Measurements from ENCODE around the gene PXMP4. TPM values are rescaled to one million over a fixed set of nuclear protein-coding genes. Genes with fewer than 3 reads are reported as not detected.

PXMP4 gene
- total RNA-seq, 1 experiment from 2014 or later, result 5.7 TPM

- Histone ChIP-seq H4K91ac (ENCODE audit: insufficient read length, low read depth, low read length) (no peak overlapping the region), H3K56ac (ENCODE audit: insufficient read length, low read depth, low read length) (no peak overlapping the region), H2BK5ac (ENCODE audit: insufficient read length, low read length) (no peak overlapping the region), H3K9me3 (ENCODE audit: control insufficient read depth, low read depth, low read length) (no peaks in the 10 kb centered on the region), H3K9ac (ENCODE audit: extremely low read depth, insufficient read length, low read length) (no peak overlapping the region), H3K4me2 (ENCODE audit: insufficient read depth, insufficient read length, low read length) (no peak overlapping the region), H3K18ac (ENCODE audit: insufficient read length, low read depth, low read length) (peak overlapping the region; percentile 62), H3K23ac (ENCODE audit: insufficient read length, low read depth, low read length) (no peak overlapping the region), H4K5ac (ENCODE audit: insufficient read length, low read depth, low read length) (no peak overlapping the region), H3K14ac (ENCODE audit: insufficient read depth, low read length) (no peak overlapping the region), H2BK12ac (ENCODE audit: insufficient read length, low read depth, low read length) (no peak overlapping the region), H4K8ac (replicated peaks; ENCODE audit: insufficient read length, low read depth, low read length) (no peak overlapping the region), H2BK20ac (ENCODE audit: low read depth, low read length, poor library complexity, severe bottlenecking) (no peak overlapping the region), H3K23me2 (ENCODE audit: insufficient read length, low read depth, low read length, poor library complexity, severe bottlenecking) (no peaks in the 10 kb centered on the region), H3T11ph (ENCODE audit: low read length) (no peak overlapping the region), H2BK120ac (ENCODE audit: low read depth, low read length, poor library complexity, severe bottlenecking) (no peak overlapping the region), H3K27ac (ENCODE audit: insufficient read length, low read depth, low read length) (no peak overlapping the region), H3K79me1 (ENCODE audit: insufficient read depth, low read depth, low read length, poor library complexity, severe bottlenecking) (no peaks in the 10 kb centered on the region), H3K4me1 (ENCODE audit: insufficient read depth, low read length) (no peaks in the 10 kb centered on the region), H2AFZ (ENCODE audit: low read length) (no peak overlapping the region), H2BK15ac (ENCODE audit: low read depth, low read length) (no peak overlapping the region), H4K20me1 (ENCODE audit: control insufficient read depth, insufficient read depth, insufficient read length) (no peaks in the 10 kb centered on the region), H3K79me2 (ENCODE audit: insufficient read depth, low read length) (no peaks in the 10 kb centered on the region), H2AK5ac (ENCODE audit: insufficient read length, low read length) (no peak overlapping the region), H3K4ac (ENCODE audit: low read depth, low read length) (no peak overlapping the region), H3K27me3 (ENCODE audit: insufficient read depth, low read length) (no peaks in the 10 kb centered on the region)
- TF ChIP-seq, protein P1, sequence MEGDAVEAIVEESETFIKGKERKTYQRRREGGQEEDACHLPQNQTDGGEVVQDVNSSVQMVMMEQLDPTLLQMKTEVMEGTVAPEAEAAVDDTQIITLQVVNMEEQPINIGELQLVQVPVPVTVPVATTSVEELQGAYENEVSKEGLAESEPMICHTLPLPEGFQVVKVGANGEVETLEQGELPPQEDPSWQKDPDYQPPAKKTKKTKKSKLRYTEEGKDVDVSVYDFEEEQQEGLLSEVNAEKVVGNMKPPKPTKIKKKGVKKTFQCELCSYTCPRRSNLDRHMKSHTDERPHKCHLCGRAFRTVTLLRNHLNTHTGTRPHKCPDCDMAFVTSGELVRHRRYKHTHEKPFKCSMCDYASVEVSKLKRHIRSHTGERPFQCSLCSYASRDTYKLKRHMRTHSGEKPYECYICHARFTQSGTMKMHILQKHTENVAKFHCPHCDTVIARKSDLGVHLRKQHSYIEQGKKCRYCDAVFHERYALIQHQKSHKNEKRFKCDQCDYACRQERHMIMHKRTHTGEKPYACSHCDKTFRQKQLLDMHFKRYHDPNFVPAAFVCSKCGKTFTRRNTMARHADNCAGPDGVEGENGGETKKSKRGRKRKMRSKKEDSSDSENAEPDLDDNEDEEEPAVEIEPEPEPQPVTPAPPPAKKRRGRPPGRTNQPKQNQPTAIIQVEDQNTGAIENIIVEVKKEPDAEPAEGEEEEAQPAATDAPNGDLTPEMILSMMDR (conservative IDR thresholded peaks at IDR 0.05), result no peak
- Mint-ChIP-seq H3K36me3 (ENCODE audit: insufficient read depth in 1 of 3, low read depth in 3 of 3) (peaks cover 5 to 9% (median 6%) of the 10 kb centered on the region in 3 experiments; a peak in 5 of 7 replicates), H3K9me3 (peaks cover 9 to 12% of the 10 kb centered on the region in 2 experiments), H3K4me3 (no peak overlapping the region; a peak in 1 of 5 replicates), H3K27ac (peak overlapping the region in 2 of 3 experiments; percentile 53 to 84; a peak in 4 of 7 replicates), H3K4me1 (peaks cover 24 to 25% of the 10 kb centered on the region in 2 experiments), H3K27me3 (ENCODE audit: low read depth) (peaks cover 41% of the 10 kb centered on the region)
- DNase-seq, result no peak
- no CpG with 5 or more reads among the region's 6 CpGs for WGBS (ENCODE audit: extremely low coverage, insufficient read length, low lambda C conversion rate)
Observed at GRCh38 chr20:33694639-33695012, 25.5 kb downstream of the PXMP4 start.
